Right lobe of liver (tissue), 6 donors: ENCODE results near the gene NPY5R. TPM values are rescaled to one million over a fixed set of nuclear protein-coding genes. Genes with fewer than 3 reads are reported as not detected.

Source experiments
- ATAC-seq, 4 donors: fragments of 200-7000 bp; cut with Tn5 transposase; one replicate each; pipeline ENCODE4 v1.9.1; 2020; ENCODE audit warnings: mild to moderate bottlenecking in 4 of 4, moderate library complexity in 4 of 4
- DNase-seq, 3 donors: peaks; one replicate each; pipeline ENCODE4 v3.0.0-alpha.2; 2020
- H3K27ac ChIP-seq, 3 donors: fragments of 200-600 bp; one replicate each; pipeline ENCODE4 v1.8.0; 2022
- H3K27me3 ChIP-seq, 2 donors: fragments of 200-600 bp; one replicate each; pipeline ENCODE4 v1.8.0; 2022
- H3K36me3 ChIP-seq, 4 donors: fragments of 200-600 bp; sonication (generic) in 1 of 4; one replicate each; pipeline versions ENCODE4 v1.5.1 to v1.8.0; 2017 to 2022; ENCODE audit warnings: control low read depth in 1 of 4
- H3K4me1 ChIP-seq, 4 donors: fragments of 200-600 bp; sonication (generic) in 1 of 4; one replicate each; pipeline versions ENCODE4 v1.5.1 to v1.8.0; 2017 to 2022; ENCODE audit warnings: control low read depth in 1 of 4
- H3K4me3 ChIP-seq, 3 donors: fragments of 200-600 bp; one replicate each; pipeline ENCODE4 v1.8.0; 2022
- H3K9me3 ChIP-seq, 4 donors: fragments of 200-600 bp; sonication (generic) in 1 of 4; one replicate each; pipeline versions ENCODE4 v1.5.1 to v1.8.0; 2017 to 2022; ENCODE audit warnings: control low read depth in 1 of 4
- POLR2A ChIP-seq: fragments of 450-650 bp; IDR thresholded peaks from one replicate; pipeline ENCODE4 v1.6.1; 2017; ENCODE audit warnings: antibody characterized with exemption, mild to moderate bottlenecking
- WGBS: methylation state at CpG from one replicate; pipeline ENCODE4 v1.1.6; 2018; ENCODE audit warnings: low coverage, low lambda C conversion rate; ENCODE audit not compliant: insufficient coverage; ENCODE audit errors: missing lambda C conversion rate; 5-methylcytosine and 5-hydroxymethylcytosine counted together
- intact Hi-C, 2 donors: fragments of 100-400 bp; cut with DNase I; formaldehyde crosslinking; loops; one replicate each; pipeline versions ENCODE4 v1.11.2 to v1.14.1; 2022
- total RNA-seq, 6 experiments: library from RNA; depleted of rRNA in 2 of 6; stranded (reverse); fragments of >200 nt in 2 of 6; fragmentation: NEBNext Ultra II Directional in 3 of 6; extraction: Animal tissue kit (Norgen Biotek cat#: 25700) in 3 of 6; gene quantifications; one replicate each; pipeline versions ENCODE4 v1.1.0 to v1.2.4, GENCODE V29; 2016 to 2023
- TF ChIP-seq, protein P1 (sequence below), 4 donors: fragments of 200-600 bp in 3 of 4; fragments of 450-650 bp in 1 of 4; IDR thresholded peaks; one replicate each; pipeline versions ENCODE4 v1.5.1 to v1.8.0; 2016 to 2022; ENCODE audit warnings: antibody characterized with exemption in 4 of 4, mild to moderate bottlenecking in 2 of 4
- donor health status: DM: no; HTN: yes; CAD: no.
- donor health status: DM: no; HTN: no; CAD: no.
- donor health status: DM: no; HTN: no; CAD: no.
- donor health status: DM: no; HTN: yes; CAD: no.
- donor health status: DM: no; HTN: yes; CAD: no.

The NPY5R gene
- total RNA-seq, 6 experiments from 2014 or later: 0.11 to 0.62 (median 0.21) TPM; not detected in 2

DNA sequence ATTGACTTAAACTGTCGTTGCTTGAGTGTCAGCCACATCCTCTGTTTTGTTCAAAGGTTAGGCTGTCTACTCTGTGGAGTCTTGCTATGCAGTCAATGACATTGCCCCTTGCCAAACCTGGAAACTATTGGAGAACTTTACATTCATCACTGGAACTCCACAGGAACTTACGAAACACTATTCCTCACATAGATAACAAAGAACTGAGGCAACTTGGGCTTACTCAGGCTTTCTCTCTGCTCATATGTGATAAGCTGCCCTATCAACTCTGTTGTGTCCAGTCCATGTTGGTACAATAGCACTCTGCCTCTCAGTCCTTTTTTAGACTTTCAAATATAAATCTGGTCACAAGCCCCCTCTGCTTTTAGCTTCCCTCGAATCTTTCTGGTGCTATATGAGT, 9.4 kb downstream of the NPY5R start:
- H3K9me3 ChIP-seq: no peaks in the 10 kb centered on the region
- intact Hi-C loops: no loop called here
- WGBS: 25% methylated on average over 2 of the region's 3 CpGs

GRCh38 chr4:163356104-163356503, 12.4 kb downstream of the NPY5R start:
- TF ChIP-seq, protein P1, sequence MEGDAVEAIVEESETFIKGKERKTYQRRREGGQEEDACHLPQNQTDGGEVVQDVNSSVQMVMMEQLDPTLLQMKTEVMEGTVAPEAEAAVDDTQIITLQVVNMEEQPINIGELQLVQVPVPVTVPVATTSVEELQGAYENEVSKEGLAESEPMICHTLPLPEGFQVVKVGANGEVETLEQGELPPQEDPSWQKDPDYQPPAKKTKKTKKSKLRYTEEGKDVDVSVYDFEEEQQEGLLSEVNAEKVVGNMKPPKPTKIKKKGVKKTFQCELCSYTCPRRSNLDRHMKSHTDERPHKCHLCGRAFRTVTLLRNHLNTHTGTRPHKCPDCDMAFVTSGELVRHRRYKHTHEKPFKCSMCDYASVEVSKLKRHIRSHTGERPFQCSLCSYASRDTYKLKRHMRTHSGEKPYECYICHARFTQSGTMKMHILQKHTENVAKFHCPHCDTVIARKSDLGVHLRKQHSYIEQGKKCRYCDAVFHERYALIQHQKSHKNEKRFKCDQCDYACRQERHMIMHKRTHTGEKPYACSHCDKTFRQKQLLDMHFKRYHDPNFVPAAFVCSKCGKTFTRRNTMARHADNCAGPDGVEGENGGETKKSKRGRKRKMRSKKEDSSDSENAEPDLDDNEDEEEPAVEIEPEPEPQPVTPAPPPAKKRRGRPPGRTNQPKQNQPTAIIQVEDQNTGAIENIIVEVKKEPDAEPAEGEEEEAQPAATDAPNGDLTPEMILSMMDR (IDR thresholded peaks at IDR 0.05): no peak
- TF ChIP-seq POLR2A: no peak
- H3K4me3 ChIP-seq: no peak overlapping the region
- intact Hi-C loops: no loop called here
- DNase-seq (no peak), ATAC-seq (no peak)
- no peak overlapping the region for H3K27ac ChIP-seq
- no peaks in the 10 kb centered on the region for H3K27me3 ChIP-seq
- H3K4me1 ChIP-seq: no peaks in the 10 kb centered on the region
- H3K9me3 ChIP-seq: no peaks in the 10 kb centered on the region
- H3K36me3 ChIP-seq: no peaks in the 10 kb centered on the region
- 50% methylated on average over 1 of the region's 1 CpG for WGBS

More for the DNA sequence above, 9.4 kb downstream of the NPY5R start:
- Histone ChIP-seq H3K4me1 (no peaks in the 10 kb centered on the region), H3K36me3 (no peaks in the 10 kb centered on the region), H3K27me3 (no peaks in the 10 kb centered on the region), H3K27ac (no peak overlapping the region), H3K4me3 (no peak overlapping the region)
- ATAC-seq (no peak), DNase-seq (no peak)
- no peak for TF ChIP-seq POLR2A
- TF ChIP-seq, protein P1 (IDR thresholded peaks at IDR 0.05): no peak

- no peaks in the 10 kb centered on the region for H3K36me3 ChIP-seq
- intact Hi-C loops: no loop called here
- H3K27me3 ChIP-seq: no peaks in the 10 kb centered on the region
- H3K4me3 ChIP-seq: no peak overlapping the region
- ATAC-seq (no peak), DNase-seq (no peak)
- no peaks in the 10 kb centered on the region for H3K9me3 ChIP-seq
- H3K27ac ChIP-seq: no peak overlapping the region
- no peak for TF ChIP-seq POLR2A
- TF ChIP-seq, protein P1 (IDR thresholded peaks at IDR 0.05): no peak
- 32% methylated on average over 3 of the region's 3 CpGs for WGBS
- no peaks in the 10 kb centered on the region for H3K4me1 ChIP-seq
Measured at GRCh38 chr4:163367651-163368050, 24.0 kb downstream of the NPY5R start.

DNA sequence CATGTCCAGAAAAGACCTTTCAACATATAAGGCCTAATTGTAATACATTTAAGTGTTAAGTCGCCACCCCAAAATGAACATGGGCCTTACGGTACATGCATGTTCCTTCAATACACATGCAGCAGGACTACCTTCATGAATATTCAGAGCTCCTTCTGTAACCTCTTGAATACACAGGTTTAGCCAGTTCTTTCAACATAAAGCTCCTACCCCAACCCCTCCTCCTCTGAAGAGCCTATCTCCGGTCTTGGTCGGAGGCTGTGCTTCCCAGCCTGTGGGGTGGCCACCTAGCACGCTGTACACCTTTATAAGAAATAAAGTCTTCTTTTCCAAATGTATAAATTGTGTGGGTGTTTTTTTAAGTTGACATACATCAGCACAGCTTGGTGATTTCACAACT, 28.3 kb downstream of the NPY5R start:
- no peak overlapping the region for H3K4me3 ChIP-seq
- no peaks in the 10 kb centered on the region for H3K36me3 ChIP-seq
- WGBS: 46% methylated on average over 4 of the region's 5 CpGs
- DNase-seq (no peak), ATAC-seq (no peak)
- no peaks in the 10 kb centered on the region for H3K4me1 ChIP-seq
- intact Hi-C loops: no loop called here
- no peaks in the 10 kb centered on the region for H3K27me3 ChIP-seq
- H3K9me3 ChIP-seq: no peaks in the 10 kb centered on the region
- H3K27ac ChIP-seq: no peak overlapping the region
- TF ChIP-seq POLR2A: no peak
- TF ChIP-seq, protein P1 (IDR thresholded peaks at IDR 0.05): no peak

- intact Hi-C loops: no loop called here
Measured at GRCh38 chr4:163378661-163379060, 35.0 kb downstream of the NPY5R start.

More at GRCh38 chr4:163378661-163379060, 35.0 kb downstream of the NPY5R start:
- Histone ChIP-seq H3K27ac (no peak overlapping the region), H3K4me1 (no peaks in the 10 kb centered on the region), H3K9me3 (no peaks in the 10 kb centered on the region), H3K27me3 (no peaks in the 10 kb centered on the region), H3K36me3 (no peaks in the 10 kb centered on the region), H3K4me3 (no peak overlapping the region)
- TF ChIP-seq, protein P1 (IDR thresholded peaks at IDR 0.05): no peak
- ATAC-seq (no peak), DNase-seq (no peak)
